ENCODE measurements around the gene ZBED5. TPM values are rescaled to one million over a fixed set of nuclear protein-coding genes. Genes with fewer than 3 reads are reported as not detected.

ZBED5 gene
- total RNA-seq, 1 donor from 2014 or later: 21.2 TPM

DNA sequence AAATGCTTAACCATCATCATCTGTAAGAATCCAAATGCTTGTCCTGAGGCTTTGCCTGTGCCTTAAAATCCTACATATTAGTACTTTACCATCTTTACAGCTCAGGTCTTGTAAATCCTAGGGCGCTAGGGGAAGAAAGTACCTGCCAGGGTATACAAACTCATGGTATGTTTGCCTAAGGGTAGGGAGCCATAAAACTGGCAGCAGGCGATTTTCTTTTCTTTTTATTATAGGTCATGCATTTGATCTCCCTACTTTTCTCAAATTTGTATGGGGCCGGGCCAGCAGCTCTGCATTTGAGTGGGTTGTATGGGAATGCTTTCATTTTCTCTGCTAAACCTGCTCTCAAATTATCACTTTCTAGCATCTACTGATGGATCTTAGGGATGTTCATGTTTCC is 24.0 kb upstream of the ZBED5 start:
- DNase-seq (ENCODE audit: extremely low read depth, low read depth, low spot score): no peak

DNA sequence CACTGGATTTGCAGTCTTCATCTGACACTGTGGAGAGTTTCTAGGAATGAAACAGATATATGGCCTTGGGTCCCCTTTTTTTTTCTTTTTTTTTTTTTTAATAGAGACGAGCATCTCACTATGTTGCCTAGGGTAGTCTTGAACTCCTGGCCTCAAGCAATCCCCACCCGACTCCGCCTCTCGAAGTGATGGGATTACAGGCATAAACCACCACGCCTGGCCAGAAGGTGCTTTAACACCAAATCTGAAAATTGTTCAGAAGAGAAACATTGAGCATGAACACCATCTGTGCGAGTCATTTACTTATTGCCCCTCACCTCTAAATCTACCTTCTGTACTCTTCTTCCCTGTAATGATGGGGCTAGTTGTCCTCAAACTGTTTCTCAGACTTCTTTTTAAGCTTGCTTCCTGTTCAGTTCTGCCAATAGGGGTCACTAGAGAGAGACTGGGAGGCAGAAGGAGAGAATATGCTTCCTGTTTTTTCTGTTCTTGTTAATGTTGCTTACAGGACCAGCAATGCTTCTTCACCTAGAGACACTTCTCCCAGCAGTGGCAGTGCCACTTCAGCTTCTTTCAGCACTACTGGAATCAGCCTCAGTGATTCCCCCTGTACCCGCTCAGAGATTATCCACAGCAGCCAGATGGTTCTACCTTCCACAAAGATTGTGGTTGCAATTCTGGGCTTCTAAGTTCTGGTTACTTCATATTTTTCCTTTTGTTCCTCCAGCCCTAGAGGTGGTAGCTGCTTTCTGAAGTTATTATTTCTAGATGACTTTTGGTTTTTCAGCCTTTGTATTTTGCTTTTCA is 20.8 kb upstream of the ZBED5 start:
- no peak for DNase-seq (ENCODE audit: extremely low read depth, low read depth, low spot score)

DNA sequence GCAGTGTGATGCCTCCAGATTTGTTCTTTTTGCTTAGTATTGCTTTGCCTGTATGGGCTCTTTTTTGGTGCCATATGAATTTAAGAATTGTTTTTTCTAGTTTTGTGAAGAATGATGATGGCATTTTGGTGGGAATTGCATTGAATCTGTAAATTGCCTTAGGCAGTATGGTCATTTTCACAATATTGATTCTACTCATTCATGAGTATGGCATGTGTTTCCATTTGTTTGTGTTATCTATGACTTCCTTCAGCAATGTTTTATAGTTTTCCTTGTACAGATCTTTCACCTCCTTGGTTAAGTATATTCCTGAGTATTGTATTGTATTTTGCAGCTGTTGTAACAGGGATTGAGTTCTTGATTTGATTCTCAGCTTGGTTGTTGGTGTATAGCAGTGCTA is 18.3 kb upstream of the ZBED5 start:
- DNase-seq (ENCODE audit: extremely low read depth, low read depth, low spot score): no peak

DNA sequence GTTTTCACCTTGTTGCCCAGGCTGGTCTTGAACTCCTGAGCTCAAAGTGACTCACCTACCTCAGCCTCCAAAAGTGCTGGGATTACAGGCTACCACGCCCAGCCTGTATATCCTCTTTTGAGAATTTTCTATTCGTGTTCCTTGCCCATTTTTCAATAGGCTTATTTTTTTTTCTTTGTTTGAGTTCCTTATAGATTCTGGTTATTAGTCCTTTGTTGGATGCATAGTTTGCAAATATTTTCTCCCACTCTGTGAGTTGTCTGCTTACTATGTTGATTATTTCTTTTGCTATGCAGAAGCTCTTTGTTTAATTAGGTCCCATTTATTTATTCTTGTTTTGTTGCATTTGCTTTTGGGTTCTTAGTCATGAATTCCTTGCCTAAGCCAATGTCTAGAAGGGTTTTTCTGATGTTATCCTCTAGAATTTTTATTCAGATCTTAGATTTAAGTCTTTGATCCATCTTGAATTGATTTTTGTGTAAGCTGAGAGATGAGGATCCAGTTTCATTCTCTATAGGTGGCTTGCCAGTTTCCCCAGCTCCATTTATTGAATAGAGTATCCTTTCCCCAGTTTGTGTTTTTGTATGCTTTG is 17.7 kb upstream of the ZBED5 start:
- no peak for DNase-seq (ENCODE audit: extremely low read depth, low read depth, low spot score)

DNA sequence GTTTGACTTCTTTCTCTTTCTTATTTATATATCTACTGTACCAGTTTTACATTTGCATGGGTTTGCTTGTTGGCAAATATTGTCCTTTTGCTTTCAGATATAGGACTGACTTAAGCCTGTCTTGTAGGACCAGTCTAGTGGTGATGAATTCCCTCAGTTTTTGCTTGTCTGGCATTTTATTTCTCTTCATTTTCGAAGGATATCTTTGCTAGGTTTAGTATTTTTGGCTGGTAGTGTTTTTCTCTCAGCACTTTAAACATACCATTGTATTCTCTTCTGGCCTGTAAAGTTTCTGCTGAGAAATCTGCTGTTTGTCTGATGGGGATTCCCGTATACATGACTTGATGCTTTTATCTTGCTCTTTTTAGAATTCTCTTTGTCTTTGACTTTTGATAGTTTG is 14.2 kb upstream of the ZBED5 start:
- DNase-seq (ENCODE audit: extremely low read depth, low read depth, low spot score): no peak

DNA sequence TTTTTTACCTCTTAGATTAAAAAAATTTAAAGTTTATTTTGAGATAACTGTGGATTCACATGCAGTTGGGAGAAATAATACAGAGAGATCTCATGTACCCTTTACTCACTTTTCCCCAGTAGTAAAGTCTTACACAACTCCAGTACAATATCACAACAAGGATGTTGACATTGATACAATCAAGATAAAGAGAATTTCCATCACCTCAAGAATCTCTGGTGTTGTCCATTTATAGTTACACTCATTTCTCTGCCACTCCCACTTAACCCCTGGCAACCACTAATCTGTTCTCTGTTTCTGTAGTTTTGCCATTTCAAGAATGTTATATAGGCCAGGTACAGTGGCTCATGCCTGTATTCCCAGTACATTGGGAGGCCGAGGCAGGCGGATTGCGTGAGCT is 10.5 kb upstream of the ZBED5 start:
- DNase-seq (ENCODE audit: extremely low read depth, low read depth, low spot score): no peak

DNA sequence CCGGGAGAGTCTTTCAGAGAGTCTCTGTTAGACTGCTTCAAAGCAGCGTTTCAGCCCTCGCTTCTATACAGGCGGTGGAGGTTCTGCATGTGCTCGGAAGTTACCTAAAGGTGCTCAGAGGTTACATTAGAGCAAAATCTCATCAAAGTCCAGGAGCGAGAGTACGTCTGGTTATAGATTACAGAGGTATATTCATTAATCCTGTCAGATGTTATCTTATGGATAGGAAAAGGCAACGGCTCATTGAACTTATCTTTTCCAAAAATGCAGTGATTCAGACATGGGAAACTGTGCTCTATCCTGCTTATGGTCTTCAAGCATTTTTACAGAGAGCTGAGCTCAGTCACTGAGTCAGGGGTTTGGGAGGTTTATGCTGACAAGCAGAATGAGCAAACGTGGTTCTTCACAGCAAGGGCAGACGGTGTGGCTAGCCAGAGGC is 9.1 kb upstream of the ZBED5 start:
- DNase-seq (ENCODE audit: extremely low read depth, low read depth, low spot score): no peak

DNA sequence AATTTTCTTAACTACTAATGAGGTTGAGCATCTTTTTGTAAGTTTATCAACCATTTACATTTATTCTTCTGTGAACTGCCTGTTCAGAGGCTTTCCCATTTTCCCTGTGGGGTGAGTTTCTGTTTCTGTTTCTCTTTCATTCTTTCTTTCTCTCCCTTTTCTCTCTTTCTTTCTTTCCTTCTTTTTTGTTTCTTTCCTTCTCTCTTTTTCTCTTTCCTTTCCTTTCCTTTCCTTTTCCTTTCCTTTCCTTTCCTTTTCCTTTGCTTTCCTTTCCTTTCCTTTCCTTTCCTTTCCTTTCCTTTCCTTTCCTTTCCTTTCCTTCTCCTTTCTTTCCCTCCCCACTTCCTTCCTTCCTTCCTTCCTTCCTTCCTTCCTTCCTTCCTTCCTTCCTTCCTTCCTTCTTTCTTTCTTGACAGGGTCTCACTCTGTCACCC is 8.0 kb upstream of the ZBED5 start:
- no peak for DNase-seq (ENCODE audit: extremely low read depth, low read depth, low spot score)

DNA sequence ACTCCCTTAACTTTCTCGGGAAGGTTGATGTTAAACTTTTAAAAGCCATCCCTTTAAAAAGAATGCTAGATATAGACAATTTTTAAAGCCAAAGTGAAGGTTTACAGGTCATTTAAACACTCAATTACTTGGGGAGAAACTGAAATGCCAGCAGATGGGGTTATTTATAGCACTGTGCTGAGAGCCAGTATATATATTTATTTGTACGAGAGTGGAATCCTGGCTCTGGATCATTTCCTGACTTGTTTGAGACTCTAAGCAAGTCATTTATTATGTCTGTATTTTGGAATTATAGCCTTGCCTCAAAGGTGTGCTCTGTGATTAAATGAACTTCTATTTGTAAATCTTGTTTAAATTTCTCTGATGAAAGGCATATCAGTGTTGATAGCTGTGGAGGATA is 6.8 kb upstream of the ZBED5 start:
- no peak for DNase-seq (ENCODE audit: extremely low read depth, low read depth, low spot score)

DNA sequence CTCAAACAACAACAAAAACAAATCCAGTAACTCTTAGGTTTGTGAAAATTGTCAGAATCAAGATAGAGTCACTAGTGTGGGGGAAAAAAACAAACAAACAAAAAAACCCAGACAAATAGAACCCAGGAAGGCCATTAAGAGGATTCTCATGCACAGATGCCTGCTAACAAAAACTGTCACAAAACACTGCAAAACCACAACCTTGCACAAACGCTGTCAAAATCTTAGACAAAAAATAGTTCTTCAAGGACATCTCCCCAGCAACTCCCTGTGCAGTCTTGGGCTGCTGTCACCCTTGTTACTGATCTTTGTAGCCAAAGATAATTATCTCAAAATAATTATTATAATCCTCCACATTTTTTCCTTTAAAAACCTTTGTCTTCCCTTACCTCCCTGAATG is 4.6 kb upstream of the ZBED5 start:
- DNase-seq (ENCODE audit: extremely low read depth, low read depth, low spot score): no peak

DNA sequence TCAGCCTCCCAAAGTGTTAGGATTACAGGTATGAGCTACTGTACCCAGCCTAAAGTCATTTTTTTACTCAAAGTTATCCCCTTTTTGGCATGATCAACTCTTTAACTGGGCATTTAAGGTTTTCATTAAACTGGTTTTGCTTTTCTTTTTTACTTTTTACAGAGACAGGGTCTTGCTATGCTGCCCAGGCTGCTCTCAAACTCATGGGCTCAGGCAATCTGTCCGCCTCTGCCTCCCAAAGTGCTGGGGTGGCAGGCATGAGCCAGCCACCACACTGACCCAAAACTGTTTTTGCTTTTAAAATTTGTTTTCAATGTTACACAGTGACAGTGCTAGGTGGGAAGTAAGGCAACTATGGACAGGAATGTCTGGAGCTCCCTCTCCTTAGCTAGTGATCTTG is 3.9 kb upstream of the ZBED5 start:
- no peak for DNase-seq (ENCODE audit: extremely low read depth, low read depth, low spot score)

DNA sequence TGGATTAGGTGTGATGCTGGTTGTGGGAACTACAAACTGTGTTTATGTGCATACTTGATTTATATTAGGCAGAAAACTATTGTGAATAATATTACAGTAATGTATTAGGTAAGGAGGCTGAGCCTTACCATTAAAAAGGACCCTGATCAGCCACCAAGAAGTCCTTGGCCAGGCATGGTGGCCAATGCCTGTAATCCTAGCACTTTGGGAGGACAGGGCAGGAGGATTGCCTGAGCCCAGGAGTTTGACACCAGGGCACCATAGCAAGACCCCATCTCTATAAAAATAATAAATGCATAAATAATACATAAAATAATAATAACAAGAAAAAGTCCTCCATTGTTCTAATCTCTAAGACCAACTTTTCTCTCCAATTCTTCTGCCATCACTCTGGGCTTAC is 3.2 kb upstream of the ZBED5 start:
- DNase-seq (ENCODE audit: extremely low read depth, low read depth, low spot score): no peak

DNA sequence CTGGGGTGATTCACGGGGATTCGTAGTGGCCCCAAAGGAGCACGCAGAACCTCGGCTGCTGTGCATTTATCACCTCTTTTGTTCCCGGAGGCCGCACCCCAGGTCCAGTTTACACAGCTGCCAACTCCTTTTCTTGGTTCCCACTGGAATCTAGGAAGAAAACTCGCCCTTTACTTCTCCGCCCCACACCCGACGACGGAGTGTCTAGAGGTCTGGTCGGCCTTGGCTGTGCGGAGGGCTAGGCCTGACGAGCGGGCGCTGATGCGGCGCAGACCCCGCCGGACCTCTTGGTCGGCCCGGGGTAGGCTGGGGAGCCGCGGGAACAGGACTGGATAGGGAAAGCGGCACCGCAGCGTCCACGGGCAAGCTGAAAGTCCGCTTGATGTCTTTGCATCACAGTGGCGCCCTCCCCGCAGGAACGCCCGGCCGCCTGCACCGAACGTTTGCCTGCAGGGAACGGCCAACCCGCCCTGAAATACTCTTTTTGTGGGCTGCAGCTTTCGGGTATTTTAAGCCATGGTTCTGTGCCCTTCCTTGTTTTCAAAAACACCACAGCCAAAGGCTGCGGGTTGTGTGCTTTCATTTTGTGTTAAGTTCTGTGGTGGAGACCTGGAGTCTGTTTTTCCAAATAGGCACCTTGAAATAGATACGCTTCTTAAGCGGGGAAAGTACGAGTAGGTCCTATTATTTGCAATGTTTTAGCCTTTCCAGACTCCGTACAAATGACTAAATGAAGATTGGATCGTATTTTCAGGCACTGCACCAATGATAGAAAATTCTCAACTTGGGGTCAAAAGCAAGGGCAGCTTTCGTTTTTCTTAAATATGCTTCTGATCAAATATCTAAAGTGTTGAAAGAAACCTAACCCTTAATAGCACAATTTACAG is 829 bp upstream of the ZBED5 start:
- DNase-seq (ENCODE audit: extremely low read depth, low read depth, low spot score): peak; percentile 10

DNA sequence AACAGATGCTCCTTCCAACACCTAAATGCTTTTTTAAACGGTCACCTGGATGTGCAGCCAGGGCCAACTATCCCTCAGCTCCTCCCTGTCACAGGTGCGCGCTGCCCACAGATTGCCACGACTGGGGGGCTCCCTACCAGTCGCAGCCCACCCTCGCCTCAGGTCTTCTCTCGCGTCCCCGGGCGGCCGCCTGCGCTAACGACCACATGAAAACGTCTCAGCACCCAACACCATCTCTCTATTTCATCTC is 469 bp downstream of the ZBED5 start:
- DNase-seq (ENCODE audit: extremely low read depth, low read depth, low spot score): no peak

DNA sequence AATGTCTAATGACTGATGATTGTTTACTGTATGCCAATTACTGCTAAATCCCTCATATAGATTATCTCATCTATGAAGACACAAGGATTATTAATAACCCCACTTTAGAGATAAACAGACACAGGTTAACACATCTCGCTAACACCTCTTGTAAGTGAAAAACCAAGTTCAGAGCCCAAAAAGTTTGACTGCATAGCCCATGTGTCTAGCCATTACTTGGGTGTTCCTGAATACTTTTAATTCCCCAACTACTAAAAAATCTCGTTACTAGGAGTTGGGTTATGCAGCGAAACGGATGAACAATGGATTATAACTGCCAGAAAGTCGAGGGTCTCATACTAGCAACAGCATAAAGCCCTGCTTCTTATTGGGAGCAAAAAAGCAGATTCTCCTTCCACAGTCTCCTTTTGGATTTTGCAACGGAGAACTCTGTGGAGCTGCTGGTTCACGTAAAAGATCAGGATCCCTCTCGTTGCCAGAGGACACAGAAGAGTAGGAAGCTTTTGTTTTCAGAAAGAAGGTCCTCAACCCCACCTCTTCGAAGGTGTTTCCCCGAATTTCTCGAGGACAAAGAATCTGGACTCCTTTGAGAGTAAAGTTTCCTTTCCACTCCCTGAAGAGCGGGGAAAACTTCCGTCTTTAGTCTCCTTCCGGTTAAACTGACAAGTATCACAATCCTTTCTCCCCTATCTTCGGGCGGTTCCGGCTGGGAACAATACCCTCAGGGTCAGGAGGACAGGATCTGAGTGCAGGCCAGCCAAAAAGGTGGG is 979 bp downstream of the ZBED5 start:
- no peak for DNase-seq (ENCODE audit: extremely low read depth, low read depth, low spot score)

DNA sequence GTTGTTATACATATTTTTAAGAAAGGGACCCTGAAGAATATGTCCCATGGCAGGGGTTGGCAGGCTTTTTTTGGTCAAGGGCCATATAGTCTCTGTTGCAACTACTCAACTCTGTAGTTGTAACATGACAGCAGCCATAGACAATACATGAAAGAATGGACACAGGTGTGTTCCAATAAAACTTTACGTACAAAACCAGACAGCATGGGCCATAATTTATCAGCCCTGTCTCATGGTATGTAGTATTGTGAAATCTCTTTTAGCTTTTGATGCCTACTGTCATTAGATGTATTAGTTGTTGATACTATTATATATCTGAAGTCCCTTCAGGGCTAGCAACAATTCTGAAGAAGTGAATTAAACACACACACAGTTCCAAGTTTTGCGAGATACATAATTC is 2.6 kb downstream of the ZBED5 start:
- DNase-seq (ENCODE audit: extremely low read depth, low read depth, low spot score): no peak

DNA sequence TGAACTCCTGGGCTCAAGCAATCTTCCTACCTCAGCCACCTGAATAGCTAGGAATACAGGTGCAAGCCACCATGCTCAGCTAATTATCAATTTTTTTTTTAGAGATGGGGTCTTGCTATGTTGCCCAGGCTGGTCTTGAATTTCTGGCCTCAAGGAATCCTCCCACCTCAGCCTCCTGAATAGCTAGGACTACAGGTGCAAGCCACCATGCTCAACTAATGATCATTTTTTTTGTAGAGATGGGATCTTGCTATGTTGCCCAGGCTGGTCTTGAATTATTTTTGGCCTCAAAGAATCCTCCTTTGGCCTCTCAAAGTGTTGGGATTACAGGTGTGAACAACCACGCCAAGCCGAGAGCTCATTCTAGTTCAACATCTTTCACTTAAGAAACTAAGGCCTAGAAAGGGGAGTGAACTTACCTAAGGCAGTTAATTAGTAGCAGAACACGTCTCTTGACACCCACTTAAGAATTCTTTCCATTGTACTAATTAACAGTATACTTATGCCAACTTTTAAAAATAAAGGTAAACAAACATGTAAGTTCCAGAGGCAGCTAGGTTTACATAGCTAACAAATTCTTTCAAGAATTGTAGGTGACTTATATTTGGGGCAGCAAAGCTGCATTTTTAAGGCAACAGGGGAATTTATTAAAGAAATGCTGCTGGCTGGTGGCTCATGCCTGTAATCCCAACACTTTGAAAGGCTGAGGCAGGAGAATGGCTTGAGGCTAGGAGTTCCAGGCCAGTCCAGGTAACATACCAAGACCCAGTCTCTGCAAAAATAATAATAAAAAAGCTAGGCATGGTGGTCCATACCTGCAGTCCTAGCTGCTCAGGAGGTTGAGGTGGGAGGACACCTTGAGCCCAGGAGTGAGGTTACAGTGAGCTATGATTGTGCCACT is 9.6 kb downstream of the ZBED5 start:
- DNase-seq (ENCODE audit: extremely low read depth, low read depth, low spot score): no peak

DNA sequence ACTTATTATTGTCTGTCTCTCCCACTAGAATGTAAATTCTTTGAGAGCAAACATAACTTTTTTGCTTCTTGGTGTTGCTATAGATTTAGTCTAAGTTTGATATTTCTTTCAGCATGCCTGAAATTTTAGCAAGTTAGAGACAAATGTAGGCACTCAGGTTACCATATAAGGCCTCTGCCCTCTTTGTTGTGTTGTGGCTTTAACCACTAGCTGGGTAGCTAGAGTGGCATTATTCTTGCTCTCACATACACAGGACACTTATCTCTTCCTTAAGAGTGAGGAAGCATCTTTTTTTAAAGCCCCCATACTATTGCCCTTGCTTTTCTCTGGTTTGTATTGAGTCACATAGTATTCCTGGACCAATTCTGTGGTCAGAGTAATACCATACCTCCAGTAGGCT is 11.2 kb downstream of the ZBED5 start:
- no peak for DNase-seq (ENCODE audit: extremely low read depth, low read depth, low spot score)

DNA sequence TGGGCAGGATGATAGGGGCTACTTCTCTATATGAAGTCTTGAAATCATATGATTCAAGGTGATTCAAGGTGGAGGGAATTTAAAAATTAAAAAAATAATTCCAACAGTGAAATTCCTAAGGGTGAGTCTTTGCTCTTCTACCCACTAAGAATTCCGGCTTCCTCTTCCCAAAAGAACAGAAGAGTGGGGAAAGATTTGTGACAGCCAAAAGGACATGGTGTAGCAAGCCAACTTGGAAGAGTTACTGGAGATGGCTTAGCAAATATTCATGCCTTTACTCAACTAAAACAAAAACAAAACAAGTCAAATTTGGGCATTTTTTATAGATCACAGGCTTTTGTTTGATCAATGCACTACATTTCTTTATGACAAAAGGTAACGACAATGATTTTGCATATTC is 12.3 kb downstream of the ZBED5 start:
- no peak for DNase-seq (ENCODE audit: extremely low read depth, low read depth, low spot score)

DNA sequence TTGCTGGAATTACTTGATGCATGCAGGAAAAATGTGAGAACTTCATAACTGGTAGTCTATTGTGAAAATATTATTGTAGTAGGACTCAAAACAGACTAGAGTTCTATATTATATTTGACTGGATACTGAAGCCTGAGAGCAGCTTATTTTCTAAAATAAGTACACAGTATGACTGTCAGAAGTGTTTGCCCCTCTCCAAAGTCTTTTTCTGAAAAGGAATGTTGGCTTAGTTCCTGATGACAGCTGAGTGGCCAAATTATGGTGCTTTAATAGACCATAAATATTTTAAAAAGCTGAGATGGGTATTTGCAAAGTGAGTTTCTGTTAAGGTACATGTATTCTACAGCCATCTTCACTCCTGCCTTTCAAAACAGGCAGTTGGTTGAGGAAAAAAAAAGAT is 13.1 kb downstream of the ZBED5 start:
- DNase-seq (ENCODE audit: extremely low read depth, low read depth, low spot score): no peak
